GM21381 (cell line): ENCODE data around the gene HLA-DPB1.
"Not testable (repeated sequence)": the region's sequence is repeated elsewhere in the genome, so short reads cannot be mapped to it uniquely, and the experiment has no call there.

ENCODE experiments used
- ATAC-seq: cut with Tn5 transposase; IDR thresholded peaks from one replicate; pipeline ENCODE4 v1.9.1; 2021; ENCODE audit warnings: mild to moderate bottlenecking, moderate library complexity; ENCODE audit not compliant: unreplicated experiment

Gene HLA-DPB1

DNA sequence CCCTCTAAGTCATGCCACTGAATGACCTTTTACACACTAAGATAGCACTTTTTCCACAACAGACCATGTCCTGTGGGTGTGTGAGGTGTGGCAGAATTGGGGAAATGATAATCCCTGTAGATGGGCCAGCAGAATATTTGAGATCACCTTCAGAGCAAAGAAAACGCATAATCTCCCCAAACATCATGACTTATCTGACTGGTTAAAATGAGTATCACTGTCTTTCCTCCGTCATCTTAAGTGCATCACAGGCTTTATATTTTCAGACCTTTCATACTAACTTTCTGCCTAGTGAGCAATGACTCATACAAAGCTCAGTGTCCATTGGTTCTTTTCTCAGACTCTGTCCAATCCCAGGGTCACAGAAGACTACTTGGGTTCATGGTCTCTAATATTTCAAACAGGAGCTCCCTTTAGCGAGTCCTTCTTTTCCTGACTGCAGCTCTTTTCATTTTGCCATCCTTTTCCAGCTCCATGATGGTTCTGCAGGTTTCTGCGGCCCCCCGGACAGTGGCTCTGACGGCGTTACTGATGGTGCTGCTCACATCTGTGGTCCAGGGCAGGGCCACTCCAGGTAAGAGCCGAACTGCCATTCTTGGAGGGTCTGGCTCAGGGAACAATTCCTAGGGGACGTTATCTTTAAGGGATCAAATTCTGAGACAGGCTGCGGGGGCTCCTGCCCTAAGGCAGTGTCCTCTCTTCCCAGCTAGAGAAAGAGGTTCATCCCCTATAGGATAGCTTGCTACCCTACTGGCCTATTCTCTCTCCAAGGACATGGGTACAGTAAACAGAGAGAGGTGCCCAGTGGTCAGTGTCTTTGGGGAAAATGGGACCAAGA, at the start of gene HLA-DPB1:
Gene HLA-DPB1, plus strand, starts transcription at position 423 of the 838 bp plus-strand sequence. Its CDS starts 52 bp downstream, at position 475.
- peak; percentile 62 for ATAC-seq

DNA sequence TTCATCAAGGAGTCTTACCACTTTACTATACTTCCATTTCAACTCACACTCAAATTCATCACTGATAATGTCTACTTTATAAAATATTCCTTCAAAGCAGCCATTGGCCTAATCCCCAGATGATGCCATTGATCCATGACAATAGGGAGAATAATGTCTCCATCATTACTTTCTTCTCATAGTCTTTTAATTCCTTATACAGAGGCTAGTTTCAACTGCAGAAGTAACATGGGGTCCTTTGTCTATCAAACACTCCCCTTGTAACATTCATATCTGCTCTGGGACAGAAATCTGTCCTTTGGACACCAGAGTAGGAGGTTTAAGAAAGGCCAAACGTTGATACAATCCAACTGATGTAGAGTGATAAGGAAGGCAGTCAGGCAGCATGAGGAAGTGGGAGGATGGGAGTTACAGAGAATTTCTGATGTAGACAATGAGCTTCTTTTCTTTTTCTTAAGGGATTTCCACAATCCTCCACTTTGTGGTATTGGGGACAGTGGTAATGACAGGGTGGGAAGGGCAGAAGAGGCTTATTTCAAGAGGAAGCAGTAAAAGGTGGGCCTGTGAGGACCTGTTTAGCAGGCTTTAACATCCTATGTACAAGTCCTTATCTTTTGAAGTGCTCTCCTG, 47.5 kb upstream of the HLA-DPB1 start:
- ATAC-seq, result no peak

DNA sequence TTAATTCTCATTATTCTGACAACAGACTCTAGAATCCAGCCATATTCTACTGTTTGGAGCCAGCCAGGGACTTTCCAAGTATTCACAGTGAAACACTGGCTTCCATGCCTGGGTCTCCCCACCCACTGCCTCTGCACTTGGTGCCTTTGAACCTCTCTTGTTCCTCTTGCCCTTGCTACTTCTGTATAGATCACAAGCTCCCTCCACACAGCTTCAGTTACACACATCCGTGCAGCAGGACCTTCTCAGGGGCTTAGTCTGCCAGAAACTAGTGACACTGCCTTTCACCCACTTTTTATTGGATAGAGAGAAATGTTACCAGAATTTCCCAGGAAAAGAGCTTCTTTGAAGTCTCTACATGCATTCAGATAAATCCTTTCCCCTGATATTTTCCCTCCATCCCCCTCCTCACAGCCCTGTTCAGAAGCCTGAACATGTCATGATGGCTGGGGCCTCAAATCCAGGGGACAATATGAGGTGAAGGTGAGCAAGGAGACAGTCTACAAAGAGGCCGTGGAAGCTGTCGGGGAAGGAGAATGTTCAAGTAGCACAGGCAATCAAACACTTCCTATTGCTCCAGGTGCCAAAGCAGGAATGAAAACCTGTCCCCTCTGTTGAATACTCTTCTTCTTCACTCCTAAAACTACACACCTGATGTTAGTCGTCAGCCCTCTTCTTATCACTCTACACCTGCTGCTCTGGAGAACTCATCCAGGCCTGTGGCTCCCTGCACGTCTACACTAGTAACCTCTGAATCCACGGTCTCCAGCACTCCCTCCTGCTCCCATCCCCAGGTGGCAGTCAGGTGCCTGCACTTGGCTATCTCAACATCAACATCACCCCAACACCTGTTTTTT, 46.2 kb upstream of the HLA-DPB1 start:
- ATAC-seq, result peak; percentile 65

DNA sequence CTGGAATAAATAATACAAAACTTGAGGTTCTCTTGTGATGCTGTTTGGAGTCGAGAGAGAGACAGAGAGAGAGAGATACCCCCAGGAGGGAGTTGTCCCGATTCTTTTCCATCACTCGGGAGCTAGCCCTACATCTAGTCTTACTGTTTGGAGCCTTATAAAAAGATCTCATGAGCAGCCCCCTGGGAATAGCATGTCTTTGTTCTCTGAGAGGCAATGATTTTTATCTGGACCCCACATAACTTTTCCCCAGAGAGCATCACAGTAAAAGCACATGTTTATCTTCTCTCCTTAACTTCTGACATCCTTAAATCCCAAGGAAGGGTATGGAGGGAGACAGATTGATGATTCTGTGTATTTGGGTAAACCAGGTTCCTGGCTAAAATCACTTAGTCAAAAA, 45.5 kb upstream of the HLA-DPB1 start:
- no peak for ATAC-seq

DNA sequence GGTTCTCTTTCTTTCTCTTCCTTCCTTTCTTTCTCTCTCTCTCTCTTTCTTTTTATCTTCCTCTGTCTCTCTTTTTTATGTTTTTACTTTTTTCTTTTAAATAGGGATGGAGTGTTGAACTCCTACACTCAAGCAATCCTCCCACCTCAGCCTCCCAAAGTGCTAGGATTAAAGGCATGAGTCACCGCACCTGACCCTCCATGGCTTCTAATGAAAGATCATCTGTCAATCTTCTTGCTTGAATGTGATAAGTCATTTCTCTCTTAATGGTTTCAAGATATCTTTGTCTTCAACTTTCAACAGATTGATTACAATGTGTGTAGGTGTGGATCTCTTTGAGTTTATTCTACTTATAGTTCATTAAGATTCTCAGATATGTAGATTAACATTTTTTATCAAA, 41.2 kb upstream of the HLA-DPB1 start:
- ATAC-seq, result no peak

DNA sequence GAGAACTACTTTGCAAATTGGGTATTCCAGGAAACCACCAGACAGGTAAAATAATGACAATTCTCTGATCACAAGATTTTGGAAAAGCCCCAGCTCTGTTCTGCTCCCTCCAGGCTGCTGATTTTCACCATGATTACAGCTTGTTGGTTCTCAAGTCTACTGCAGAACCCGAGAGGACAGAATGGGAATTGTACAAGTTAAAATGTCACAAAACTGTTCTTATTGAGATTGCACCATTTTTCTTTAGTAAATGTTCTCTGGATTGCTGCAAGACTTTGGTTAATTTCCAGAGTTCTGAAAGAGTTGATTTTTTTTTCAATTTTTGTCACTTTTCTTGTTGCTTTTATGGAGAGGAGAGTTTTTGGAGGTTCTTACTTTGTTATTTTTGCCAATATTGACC, 39.3 kb upstream of the HLA-DPB1 start:
- no peak for ATAC-seq

DNA sequence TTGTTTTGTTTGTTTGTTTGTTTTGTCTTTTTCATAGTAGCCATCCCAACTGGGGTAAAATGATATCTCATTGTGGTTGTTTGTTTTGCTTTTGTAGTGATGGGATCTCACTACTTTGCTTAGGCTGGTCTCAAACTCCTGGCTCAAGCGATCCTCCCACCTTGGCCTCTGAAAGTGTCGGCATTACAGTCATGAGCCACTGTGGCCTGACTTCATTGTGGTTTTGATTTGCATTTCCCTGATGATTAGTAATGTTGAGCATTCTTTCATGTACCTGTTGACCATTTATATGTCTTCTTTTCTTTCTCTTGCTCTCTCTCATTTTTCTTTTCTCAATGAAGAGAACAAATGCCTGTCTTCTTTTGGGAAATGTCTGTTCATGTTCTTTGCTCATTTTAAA, 35.6 kb upstream of the HLA-DPB1 start:
- ATAC-seq, result no peak

DNA sequence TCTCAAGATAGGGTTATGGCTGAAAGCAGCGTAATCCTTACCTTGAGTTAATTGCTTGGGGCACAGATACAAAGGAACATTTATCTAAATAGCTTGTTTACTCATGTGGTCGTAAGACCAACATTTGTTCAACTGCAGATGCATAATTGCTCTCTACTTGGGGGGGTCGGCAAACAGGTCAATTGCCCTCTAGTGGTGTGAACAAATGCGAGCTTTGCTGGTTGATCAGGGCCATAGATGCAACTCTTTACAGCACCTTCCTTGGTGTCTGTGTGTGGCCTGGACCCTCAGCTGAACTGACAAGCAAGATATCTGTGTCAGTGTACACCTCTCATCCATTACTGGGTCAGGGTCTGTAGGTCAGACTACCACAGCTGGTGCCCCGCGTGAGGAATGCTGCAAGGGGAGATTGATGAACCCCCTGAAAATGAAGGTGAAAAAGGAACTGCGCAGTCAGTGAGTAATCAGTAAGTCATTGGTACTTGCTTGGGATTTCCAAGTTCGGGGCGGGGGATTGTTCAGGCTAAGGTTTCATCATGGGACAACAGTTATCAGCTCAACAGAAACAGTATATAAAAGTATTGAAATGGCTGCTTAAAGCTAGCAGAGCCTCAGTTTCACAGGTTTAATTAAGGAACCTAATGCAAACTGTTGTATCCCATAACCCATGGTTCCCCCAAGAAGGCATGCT, 26.3 kb upstream of the HLA-DPB1 start:
- no peak for ATAC-seq

DNA sequence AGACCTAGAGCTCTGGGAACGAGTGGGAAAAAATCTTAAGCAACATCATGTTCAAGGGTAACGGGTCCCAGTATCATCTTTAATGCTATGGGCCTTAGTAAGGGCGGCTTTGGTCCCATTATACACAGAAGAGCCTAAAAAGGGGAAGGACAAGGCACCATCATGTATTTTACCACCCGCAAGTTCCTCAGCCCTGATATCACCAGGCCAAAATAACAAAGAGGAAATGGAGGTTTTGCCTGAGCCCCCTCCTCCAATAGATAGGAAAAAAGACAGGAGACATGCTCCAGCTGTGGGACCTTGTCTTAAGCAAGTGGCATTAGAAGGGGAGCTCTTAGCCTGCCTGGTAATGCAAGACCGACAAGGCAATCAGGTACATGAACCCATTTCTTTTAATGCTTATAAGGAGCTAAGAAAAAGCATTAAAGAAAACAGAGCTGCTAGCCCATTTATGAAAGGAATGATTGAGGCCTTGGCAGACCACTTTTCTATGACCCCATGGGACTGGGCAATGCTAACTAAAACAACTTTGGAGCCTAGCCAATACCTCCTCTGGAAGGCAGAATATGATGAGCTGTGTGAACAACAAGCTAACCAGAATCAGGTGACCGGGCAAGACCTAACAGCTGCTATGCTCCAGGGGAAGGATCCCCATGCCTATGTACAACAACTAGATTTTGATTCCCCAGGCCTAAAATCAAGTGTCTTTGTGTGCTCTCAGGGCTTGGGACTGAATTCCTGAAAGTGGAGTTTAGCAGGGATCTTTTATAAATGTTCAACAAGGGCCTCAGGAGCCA, 25.6 kb upstream of the HLA-DPB1 start:
- no peak for ATAC-seq

DNA sequence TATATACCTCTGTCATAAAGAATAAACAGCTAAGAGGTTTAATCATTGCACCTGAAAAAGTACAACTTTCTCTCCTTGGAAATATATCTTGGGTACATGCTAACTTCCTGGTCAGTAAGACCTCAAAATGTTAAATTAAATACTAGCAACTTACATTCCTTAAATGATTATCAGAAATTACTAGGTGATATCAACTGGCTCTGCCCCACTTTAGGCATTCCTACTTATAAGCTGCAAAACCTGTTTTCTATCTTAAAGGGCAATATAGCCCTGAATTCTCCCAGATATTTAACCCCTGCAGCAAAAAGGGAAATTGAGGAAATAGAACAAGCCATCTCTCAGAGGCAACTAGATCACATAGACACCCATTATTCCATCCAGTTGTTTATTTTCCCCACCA, 23.2 kb upstream of the HLA-DPB1 start:
- no peak for ATAC-seq

DNA sequence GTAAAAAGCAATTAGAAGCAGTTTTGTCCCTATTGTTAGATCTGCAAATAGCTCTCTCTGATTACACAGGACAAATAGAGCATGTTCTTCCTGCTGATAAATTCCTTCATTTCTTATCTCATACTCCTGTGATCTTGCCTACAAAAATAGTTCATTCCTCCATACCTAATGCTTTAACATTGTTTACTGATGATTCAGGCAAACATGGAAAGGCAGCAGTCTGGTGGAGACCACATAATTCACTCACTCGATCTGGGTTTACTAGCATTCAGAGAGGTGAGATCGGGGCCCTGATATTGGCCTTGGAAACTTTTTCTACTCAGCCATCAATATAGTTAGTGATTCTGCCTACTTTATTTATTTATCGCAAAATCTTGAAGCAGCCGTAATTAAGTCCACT, 22.6 kb upstream of the HLA-DPB1 start:
- no peak for ATAC-seq

DNA sequence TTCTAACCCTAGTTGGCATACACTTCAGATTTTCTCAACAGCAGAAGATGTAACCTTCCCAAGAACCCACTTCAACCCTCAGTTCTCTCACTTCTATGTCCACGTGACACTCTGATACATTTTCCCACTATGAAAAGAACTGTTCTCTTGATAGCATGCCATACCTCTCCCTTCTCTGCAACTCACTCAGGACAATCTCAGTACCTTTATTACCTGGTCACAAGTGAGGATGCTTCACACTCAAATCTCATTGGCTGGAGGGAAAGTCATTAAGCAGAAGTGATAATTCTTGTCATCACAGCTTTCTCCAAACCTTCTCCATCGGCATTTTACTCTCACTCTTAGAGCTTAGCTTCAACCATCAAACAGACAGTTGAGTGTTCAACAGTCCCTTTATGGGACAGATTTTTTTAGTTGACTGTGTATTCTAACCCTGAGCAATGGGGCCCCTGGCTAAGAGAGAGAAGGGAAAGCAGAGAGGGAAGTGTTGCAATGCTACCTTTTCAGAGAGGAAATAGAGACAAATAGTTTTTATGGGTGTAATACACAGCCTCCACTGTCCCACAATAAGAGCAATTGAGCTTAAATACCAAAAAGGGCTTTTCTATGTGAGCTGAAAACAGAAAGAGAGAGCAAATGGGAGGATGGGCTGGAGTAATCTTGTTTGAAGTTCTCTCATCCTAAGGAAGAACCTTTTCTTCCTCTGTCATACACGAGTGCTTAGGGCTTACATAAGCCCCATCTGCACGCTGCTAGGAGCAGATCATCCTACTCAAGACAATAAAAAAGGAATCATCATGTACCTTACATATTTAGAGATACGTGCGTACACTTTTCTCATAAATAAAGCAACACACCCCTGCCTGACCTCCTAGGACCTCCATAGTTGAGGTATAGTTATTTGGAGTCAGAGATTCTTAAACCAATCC, 18.3 kb upstream of the HLA-DPB1 start:
- no peak for ATAC-seq

DNA sequence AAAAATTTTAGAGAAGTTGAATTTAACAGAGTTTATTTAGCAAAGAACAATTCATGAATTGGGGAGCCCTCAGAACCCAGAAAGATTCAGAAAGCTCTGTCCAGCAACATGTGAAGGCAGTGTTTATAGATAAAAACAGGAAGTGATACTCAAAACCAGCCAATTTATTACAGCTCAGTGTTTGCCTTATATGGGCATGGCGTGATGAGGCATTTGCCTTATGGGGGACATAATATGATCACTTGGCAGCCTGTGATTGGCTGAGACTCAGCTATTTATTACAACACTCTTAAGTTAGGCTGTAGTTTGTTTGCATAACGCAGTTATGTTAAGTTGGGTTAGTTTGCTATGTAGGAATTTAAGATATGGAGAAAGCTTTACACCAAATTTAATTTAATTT, 13.8 kb upstream of the HLA-DPB1 start:
- ATAC-seq, result no peak

DNA sequence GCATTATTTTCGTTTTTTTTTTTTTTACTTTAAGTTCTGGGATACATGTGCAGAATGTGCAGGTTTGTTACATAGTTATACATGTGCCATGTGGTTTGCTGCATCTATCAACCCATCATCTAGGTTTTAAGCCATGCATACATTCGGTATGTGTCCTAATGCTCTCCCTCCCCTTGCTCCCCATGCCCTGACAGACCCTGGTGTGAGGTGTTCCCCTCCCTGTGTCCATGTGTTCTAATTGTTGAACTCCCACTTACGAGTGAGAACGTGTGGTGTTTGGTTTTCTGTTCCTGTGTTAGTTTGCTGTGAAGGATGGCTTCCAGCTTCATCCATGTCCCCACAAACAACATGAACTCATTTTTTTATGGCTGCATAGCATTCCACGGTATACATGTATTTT, 12.4 kb upstream of the HLA-DPB1 start:
- not testable (repeated sequence) for ATAC-seq

DNA sequence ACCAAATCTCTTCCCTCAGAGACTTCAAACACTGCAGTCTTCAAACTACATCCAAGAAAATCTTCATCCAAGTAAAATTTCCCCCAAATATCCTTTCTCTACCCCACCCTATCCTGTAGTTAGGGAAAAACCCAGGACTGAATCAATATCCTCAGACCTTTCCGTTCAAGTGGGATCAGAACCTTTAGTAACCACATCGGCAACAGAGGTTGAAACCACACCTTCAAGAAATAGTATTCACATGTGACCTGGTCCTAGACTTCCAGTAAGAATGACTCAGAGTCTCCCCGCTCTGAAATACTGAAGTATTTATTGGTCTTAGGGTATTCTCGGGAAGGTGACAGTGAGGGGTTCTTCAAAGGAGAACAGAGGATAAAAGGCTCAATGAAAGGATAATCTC, 11.1 kb upstream of the HLA-DPB1 start:
- no peak for ATAC-seq

DNA sequence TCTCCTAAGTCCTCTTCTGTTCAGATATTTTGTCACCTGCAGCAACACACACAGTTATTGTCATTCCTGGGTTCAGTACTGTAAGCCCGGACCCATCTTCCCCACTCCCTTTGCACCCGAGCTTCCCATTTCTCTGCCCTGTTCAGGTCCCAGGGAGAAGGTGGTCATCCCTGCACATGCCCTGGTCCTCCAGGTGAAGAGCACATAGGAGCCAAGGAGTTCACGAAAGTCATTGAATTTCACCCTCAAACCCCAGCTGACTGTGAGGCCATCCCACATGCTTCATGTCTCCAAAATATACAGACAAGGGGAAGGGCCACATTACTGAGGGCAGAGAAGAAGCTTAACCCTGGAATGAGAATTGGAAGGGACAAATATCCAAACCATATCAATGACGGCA, 10.5 kb upstream of the HLA-DPB1 start:
- no peak for ATAC-seq

DNA sequence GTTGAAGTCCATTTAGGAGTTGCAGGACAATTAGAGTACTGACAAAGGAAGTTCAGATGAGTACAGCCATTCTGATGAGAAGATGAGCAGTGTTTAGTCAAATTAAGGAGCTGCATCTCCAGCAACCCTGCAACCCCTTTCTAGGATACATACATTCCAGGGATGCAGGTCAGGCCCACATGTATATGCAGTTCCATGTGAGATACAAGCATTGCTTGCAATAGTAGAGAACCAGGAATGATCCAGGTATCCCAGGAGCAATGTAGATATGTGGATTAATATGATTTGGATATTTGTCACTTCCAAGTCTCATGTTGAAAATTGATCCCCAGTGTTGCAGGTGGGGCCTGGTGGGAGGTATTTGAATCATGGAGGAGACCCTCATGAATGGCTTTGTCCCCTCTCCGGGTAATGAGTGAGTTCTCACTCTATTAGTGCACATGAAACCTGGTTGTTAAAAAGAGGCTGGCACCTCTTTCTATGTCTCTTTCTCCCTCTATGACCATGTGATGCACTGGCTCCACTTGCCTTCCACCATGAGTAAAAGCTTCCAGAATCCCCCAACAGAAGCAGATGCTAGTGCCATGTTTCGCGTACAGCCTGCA, 8.8 kb upstream of the HLA-DPB1 start:
- ATAC-seq, result no peak

DNA sequence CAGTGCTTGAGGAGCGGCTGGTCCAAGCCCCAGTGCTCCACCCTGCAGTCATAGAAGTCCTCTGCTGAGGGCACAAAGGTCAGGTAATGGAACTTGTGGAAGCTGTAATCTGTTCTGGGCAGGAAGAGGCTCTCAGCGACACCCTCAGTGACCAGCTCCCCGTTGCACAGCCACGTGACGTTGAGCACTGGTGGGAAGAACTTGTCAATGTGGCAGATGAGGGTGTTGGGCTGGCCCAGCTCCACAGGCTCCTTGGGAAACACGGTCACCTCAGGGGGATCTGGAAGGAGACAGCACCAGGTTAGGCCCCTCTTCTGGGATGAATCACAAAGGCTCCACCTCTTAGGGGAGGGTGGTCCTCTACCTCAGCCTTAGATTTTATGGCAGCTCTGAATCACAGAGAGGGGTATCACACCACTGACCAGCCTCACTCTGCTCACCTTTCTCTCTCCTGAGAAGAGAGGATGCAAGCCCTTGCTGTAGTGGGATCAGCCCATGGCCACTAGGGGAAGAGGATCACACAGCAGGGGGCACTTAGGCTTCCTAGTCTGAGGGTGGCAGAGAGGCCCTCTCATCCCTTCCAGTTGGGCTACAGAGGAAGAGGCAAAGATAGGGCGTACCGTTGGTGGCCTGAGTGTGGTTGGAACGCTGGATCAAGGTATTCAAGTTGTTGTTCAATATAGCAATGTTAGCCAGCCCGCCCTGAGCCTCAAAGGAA, 6.6 kb upstream of the HLA-DPB1 start:
- ATAC-seq, result no peak
